Smooth muscle cell of trachea (primary cell): ENCODE measurements around the gene STRN4. TPM values are rescaled to one million over a fixed set of nuclear protein-coding genes. Genes with fewer than 3 reads are reported as not detected.

Source experiments
- total RNA-seq: library from RNA; depleted of rRNA; stranded (reverse); fragments of >200 nt; gene quantifications from 2 replicates; pipeline ENCODE4 v1.2.1, GENCODE V29; 2014

The STRN4 gene, protein sequence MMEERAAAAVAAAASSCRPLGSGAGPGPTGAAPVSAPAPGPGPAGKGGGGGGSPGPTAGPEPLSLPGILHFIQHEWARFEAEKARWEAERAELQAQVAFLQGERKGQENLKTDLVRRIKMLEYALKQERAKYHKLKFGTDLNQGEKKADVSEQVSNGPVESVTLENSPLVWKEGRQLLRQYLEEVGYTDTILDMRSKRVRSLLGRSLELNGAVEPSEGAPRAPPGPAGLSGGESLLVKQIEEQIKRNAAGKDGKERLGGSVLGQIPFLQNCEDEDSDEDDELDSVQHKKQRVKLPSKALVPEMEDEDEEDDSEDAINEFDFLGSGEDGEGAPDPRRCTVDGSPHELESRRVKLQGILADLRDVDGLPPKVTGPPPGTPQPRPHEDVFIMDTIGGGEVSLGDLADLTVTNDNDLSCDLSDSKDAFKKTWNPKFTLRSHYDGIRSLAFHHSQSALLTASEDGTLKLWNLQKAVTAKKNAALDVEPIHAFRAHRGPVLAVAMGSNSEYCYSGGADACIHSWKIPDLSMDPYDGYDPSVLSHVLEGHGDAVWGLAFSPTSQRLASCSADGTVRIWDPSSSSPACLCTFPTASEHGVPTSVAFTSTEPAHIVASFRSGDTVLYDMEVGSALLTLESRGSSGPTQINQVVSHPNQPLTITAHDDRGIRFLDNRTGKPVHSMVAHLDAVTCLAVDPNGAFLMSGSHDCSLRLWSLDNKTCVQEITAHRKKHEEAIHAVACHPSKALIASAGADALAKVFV
- 44.2 and 97.3 TPM in 2 replicates for total RNA-seq

DNA sequence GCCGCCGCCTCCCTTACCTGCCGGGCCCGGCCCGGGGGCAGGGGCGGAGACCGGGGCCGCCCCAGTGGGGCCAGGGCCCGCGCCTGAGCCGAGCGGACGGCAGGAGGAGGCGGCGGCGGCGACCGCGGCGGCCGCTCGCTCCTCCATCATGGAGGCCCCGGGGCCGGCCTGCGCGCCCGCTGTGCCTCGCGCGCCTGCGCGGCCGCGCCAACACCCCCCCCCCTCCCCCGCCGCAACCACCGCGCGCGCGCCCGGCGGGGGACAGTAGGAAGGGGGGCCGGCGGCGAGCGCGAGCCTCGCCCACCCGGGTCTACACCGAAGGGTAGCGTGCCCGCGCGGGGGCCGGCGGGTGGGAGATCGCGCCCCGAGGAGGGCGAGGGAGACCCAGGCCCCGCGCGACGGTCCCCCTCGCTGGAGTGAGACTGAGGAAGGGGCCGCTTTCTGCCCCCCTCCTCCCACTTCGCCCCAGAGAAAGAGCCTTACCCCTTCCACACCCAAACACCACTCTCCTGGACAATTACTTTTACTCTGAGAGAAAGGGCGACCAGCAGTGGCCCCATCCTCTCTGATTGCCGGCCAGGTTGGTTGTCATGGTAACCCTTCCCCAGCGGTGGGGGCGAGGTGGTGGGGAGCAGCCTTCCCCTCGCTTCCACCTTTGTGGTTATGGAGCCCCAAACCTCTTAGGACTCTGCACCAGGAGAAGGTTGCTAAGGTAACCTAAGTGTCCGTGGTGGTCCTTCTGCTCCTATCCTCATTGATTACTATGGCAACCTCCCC lies at the start of gene STRN4:
STRN4 (minus strand) TSS at position 170 of the 777 bp plus-strand sequence; CDS start at position 150, 20 bp downstream.

DNA sequence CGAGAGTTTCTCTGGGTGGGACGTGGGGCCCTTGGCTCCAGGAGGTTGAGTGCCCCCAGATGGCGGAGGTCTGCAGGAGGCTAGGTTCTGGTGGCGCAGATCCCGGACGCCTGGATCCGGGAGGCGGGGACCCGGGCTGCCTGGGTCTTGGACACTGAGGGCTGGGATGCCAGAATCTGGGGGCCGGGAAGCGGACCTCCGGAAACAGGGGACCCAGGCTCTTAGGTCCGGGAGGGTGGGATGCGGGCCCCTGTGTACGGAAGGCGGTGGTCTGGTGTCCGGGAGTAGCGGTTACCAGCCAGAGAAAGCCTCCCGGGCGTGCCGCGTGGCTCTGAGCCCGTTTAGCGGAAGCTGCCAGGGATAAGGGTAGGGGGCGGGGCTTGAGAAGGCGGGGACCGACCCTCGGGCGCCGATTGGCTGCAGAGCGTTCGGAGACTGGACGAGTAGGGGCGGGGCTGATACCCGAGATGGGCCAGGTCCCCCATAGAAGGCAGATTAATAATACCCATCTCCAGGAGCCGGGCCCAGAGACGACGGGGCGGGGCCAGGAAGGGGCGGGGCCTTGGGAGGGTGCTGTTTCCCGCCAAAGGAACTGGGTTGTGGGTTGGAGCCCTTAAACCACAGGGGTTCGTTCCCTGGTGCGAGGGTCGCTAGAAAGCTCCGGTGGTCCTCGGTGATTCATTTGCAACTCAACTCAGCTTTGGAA lies 42.2 kb upstream of the STRN4 start, which contains the start of gene SLC1A5:
SLC1A5 (minus strand) TSS at position 333 of the 706 bp plus-strand sequence. CDS start 629 bp downstream, outside the sequence.

DNA sequence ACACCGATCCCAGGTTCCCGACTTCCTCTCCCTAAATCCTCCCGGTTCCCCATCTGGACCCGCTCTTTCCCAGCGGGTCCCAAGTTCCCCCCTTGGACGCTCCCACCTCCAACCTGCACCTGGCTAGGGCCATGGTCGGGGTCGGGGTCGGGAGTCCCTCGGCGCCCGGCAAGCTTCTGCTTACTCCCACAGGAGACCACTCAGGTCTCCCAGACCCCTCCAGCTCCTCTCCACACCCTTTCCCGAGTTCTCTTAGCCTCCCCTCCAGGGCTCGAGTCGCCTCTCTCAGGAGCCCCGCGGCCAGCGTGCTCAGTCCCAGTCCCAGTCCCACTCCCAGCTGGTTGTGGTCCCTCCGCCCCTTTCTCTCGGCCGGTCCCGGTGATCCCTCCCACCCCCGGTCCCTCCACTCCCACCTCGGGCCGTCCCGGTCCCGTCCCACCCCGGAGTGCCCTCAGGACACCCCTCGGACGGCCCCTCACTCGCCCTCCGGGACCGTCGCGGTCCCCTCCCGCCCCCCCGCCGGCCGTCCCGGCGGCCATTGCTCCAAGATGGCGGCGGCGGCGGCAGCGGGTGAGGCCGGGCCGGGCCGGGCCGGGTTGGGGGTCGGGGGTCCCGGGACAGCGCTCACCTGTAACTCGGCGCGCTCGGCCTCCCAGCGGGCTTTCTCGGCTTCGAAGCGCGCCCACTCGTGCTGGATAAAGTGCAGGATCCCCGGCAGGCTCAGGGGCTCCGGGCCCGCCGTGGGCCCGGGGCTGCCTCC lies 549 bp downstream of the STRN4 start, which contains the start of gene FKRP:
FKRP (plus strand) TSS at position 537 of the 760 bp plus-strand sequence. CDS start 9,394 bp downstream, outside the sequence.

DNA sequence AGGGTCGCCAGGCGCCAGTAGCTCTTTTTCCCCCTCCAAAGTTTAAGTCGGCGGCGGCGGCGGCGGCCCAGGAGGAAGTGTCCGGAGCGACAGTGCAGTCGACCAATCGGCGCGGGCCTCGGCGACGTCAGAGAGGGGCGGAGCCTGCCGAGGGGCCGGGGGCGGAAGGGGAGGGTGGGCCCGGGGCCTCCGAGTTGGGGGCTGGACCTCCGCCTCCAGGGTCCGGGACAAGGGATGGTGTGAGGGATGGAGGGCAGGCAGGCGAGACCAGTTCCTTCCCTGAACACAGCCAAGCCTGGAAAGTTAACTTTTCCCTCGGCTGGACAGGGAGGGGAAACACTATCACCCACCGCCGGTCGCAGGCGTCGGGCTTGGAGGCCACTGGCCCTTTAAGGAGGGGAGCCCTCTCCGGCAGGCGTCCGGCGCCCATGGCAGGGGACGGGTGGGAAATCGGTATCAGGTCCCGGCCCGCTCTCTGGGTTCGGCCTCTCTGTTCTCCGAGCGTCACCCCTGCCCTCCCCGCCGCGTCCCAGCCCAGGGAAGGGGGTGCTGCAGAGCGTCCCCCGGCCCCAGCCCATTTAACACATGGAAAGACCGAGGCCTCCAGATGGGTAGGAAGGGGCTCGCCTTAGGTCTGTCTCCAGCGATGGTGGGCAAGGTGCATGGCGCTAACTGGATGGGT lies 29.1 kb downstream of the STRN4 start, which contains the start of gene PRKD2:
PRKD2 (minus strand) TSS at position 81 of the 682 bp plus-strand sequence. CDS start 744 bp downstream, outside the sequence.

Other genes with a start within 250 kb of the STRN4 start
- 245 and 374 TPM in 2 replicates for gene CALM3, start 145.1 kb downstream of the STRN4 start, total RNA-seq
- gene PTGIR, start 121.4 kb downstream of the STRN4 start, total RNA-seq: 2.9 and 6.8 TPM in 2 replicates
- gene GNG8, start 110.2 kb downstream of the STRN4 start, total RNA-seq: not detected in 2 replicates
- 6.5 and 15.5 TPM in 2 replicates for gene DACT3, start 85.3 kb downstream of the STRN4 start, total RNA-seq
- gene PRKD2, start 29.3 kb downstream of the STRN4 start, total RNA-seq: 17.4 and 23.0 TPM in 2 replicates
- gene FKRP, start 393 bp downstream of the STRN4 start, total RNA-seq: 19.2 and 29.4 TPM in 2 replicates
- gene SLC1A5, start 42.1 kb upstream of the STRN4 start, total RNA-seq: 126 and 275 TPM in 2 replicates
- gene AP2S1, start 104.4 kb upstream of the STRN4 start, total RNA-seq: 169 and 172 TPM in 2 replicates
- 44.7 and 49.3 TPM in 2 replicates for gene ARHGAP35, start 114.5 kb upstream of the STRN4 start, total RNA-seq